GM08714 (cell line): ENCODE measurements around the gene LRFN3.
"Not testable (repeated sequence)": the region's sequence is repeated elsewhere in the genome, so short reads cannot be mapped to it uniquely, and the experiment has no call there.

Experiments
- H3K4me3 ChIP-seq: fragments of 200-500 bp; sonication (Bioruptor generic); 2 replicates; pipeline ENCODE4 v1.5.1; 2014; ENCODE audit warnings: mild to moderate bottlenecking, low read length, inconsistent platforms
- ZNF274 ChIP-seq: IDR thresholded peaks from 2 replicates; pipeline ENCODE4 v1.6.1; 2012; ENCODE audit warnings: mild to moderate bottlenecking, low read depth, low read length

The LRFN3 gene, protein sequence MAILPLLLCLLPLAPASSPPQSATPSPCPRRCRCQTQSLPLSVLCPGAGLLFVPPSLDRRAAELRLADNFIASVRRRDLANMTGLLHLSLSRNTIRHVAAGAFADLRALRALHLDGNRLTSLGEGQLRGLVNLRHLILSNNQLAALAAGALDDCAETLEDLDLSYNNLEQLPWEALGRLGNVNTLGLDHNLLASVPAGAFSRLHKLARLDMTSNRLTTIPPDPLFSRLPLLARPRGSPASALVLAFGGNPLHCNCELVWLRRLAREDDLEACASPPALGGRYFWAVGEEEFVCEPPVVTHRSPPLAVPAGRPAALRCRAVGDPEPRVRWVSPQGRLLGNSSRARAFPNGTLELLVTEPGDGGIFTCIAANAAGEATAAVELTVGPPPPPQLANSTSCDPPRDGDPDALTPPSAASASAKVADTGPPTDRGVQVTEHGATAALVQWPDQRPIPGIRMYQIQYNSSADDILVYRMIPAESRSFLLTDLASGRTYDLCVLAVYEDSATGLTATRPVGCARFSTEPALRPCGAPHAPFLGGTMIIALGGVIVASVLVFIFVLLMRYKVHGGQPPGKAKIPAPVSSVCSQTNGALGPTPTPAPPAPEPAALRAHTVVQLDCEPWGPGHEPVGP

DNA sequence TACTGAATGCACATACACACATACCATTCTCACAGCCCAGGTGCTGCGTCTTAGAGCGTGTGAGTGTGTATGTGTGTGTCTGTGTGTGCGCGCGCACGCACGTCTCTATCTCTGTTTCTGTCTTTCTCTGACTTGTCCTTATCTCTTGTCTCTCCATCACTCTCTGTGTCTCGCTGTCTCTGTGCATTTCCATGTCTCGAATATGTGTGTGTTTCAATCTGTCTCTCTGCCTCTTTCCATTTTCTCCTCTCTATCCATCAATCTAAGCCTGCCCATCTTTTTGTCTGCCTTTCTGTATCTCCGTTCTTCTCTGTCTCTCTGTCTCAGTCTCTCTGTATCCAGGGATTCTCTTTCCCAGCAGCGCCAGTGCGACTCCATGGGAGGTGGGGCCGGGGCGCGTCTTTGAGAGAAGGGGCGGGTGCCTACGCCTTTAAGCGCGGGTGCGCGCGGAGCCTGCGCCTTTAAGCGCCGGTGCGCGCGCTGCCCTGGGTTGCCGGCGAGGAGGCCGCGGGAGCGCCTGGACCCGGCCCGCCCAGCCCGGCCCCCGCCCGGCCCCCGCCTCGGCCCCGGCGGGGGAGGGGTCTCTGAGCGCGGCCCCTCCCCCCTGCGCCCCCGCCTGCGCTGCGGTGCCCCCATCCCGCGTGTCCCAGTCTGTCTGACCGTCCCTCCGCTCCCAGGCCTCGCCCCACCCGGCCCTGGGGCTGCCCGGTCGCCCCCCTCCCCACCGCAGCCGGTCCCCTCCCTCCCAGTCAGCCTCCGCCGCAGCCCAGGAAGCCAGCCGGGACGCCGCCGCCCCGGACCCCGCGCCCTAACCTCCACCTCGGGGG lies at the start of gene LRFN3:
TSS of gene LRFN3 (plus strand) at position 464 of the 827 bp plus-strand sequence. CDS start 3,052 bp downstream, outside the sequence.
- peak within 1 kb of the TSS; percentile 70 for H3K4me3 ChIP-seq
- TF ChIP-seq ZNF274 = no peak

GRCh38 chr19:35887197-35887596 lies 49.0 kb upstream of the LRFN3 start:
- no peak overlapping the region for H3K4me3 ChIP-seq
- no peak for TF ChIP-seq ZNF274

DNA sequence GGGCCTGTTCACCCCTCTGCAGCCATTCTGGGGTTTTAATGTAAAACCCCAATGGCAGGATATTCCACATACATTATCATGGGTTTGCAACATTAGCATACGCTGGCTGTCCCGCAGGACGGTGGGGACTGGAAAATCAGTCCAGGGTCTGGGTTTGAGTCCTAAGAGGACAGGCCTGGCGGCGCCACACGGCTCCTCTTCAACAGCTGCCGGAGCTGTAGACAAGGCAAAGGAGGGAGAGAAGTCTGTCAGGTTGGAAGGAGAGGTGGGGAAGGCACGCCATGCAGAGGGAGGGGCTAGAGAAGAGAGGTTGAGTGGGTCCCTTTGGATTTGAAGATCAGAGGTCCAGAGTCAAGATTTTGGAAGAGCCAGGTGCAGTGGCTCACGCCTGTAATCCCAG lies 47.8 kb upstream of the LRFN3 start:
- no peak overlapping the region for H3K4me3 ChIP-seq
- TF ChIP-seq ZNF274 = no peak

DNA sequence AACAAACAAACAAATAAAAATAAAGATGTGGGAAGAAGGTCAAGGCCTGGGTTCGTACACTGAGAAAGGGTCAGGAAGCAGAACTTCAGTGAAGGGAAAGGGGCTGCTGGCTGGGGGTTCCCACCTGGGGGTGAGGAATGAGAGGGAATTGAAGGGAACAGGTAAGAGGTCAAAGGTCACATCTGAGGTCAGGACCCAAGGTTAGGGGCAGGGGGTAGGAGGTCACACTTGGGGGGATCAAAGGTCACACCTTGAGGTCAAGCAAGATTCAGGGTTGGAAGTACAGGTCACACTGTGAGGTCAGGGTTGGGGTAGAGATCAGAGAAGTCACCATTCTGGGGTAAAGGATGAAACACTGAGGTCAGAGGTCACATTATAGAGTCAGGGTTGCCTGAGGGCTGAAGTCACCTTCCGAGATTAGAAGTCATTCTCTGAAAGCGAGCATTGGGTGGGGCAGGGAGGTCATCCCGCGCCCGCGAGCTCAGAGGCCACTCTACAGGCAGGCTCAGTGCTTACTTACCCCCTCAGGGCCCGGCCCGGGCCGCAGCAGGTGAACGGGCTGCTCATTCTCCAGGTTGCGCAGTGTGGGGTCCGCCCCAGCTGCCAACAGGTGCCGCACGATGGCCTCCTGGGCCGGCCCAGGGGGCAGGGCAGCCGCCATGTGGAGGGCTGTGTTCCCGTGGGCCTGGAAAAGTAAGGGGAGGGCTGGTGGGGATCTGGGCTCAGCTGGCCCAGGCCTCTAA lies 46.6 kb upstream of the LRFN3 start:
- no peak overlapping the region for H3K4me3 ChIP-seq
- no peak for TF ChIP-seq ZNF274

GRCh38 chr19:35890113-35890650 lies 46.0 kb upstream of the LRFN3 start:
- no peak for TF ChIP-seq ZNF274
- no peak overlapping the region for H3K4me3 ChIP-seq

DNA sequence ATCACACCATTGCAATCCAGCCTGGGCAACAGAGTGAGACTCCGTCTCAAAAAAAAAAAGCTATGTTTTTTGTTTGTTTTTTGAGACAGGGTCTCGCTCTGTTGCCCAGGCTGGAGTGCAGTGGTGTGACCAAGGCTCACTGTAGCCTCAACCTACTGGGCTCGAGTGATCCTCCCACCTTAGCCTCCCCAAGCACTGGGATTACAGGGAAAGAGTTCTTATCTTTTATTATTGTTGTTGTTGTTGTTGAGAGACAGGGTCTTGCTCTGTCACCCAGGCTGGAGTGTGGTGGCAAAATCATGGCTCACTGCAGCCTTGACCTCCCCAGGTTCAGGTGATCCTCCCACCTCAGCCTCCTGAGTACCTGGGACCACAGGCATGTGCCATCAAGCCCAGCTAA lies 44.4 kb upstream of the LRFN3 start:
- not testable (repeated sequence) for H3K4me3 ChIP-seq

DNA sequence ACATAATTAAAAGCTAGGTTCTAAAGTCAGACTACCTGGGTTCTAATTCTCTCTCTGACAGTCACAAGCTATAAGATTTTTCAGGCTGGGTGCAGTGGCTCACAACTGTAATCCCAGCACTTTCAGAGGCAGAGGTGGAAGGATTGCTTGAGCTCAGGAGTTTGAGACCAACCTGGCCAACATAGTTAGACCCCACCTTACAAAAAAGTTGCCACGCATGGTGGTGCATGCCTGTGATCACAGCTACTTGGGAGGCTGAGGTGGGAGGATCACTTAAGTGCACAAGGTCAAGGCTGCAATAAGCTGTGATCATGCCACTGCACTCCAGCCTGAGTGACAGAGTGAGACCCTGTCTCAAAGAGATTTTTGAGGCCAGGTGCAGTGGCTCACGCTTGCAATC lies 41.8 kb upstream of the LRFN3 start:
- no peak overlapping the region for H3K4me3 ChIP-seq
- no peak for TF ChIP-seq ZNF274

GRCh38 chr19:35895911-35896642 lies 40.1 kb upstream of the LRFN3 start:
- TF ChIP-seq ZNF274 = no peak

DNA sequence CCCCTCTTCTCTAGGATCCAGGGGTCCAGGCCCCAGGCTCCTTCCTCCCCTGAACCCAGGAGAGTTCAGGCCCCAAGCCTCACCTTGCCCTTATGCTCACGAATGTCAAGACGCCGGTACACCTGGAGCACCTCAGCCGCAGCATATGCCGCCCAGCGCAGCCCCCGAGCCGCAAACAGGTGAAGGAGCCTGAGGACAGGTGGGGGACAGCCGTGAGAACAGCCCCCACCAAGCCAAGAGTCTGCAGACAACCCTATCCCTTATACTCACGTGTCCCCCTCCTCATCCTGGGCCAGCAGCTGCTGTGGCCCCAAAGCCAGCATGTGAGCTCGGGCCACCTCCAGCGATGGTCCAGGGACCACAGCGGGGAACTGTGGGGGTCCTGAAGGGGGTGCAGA lies 39.5 kb upstream of the LRFN3 start:
- no peak overlapping the region for H3K4me3 ChIP-seq
- TF ChIP-seq ZNF274 = no peak

More at GRCh38 chr19:35895911-35896642, 40.1 kb upstream of the LRFN3 start:
- H3K4me3 ChIP-seq = no peak overlapping the region

- no peak for TF ChIP-seq ZNF274
- peak overlapping the region; percentile 79; the same call in 1 of the 2 replicates for H3K4me3 ChIP-seq
Measured at GRCh38 chr19:35897706-35898451, 38.3 kb upstream of the LRFN3 start.

GRCh38 chr19:35898499-35898809 lies 37.7 kb upstream of the LRFN3 start:
- no peak for TF ChIP-seq ZNF274
- peak overlapping the region; percentile 79; the same call in 1 of the 2 replicates for H3K4me3 ChIP-seq

DNA sequence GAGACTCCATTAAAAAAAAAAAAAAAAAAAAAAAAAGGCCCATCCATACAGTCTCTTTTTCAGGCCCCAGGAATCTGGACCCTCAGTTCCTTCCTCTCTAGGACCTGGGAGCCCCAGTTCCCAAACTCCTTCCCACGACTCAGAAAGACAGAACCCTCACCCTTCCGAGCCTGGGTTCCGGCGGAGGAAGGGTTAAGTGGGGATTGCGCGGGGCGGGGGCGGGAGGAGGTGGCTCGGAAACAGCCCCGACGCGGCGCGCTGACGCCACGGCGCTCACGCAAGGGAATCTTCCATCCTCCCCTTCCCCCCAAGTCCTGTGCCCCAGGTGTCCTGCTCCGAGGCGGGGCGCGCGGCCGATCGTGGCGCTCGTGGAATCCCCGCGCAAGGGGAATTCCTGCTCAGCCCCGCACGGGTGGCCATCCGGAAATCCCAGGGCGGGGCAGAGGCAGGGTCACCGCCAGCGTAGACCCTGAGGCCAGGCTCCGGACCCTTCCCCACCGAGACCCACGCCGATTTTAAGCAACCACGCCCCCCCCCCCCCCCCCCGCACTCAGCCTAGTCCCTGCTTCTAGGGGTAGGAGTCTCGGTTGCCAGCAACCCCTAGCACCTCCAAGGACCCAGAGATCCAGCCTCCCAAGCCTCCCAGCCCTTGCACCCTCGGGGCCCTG lies 36.5 kb upstream of the LRFN3 start:
- no peak for TF ChIP-seq ZNF274
- peak overlapping the region; percentile 79 for H3K4me3 ChIP-seq
